Measurements from ENCODE around the gene MSX1. TPM values are rescaled to one million over a fixed set of nuclear protein-coding genes. Genes with fewer than 3 reads are reported as not detected.

MSX1 gene
- total RNA-seq, 4 donors from 2014 or later = 9.7 to 20.5 (median 14.2) TPM

- TF ChIP-seq, protein P1, sequence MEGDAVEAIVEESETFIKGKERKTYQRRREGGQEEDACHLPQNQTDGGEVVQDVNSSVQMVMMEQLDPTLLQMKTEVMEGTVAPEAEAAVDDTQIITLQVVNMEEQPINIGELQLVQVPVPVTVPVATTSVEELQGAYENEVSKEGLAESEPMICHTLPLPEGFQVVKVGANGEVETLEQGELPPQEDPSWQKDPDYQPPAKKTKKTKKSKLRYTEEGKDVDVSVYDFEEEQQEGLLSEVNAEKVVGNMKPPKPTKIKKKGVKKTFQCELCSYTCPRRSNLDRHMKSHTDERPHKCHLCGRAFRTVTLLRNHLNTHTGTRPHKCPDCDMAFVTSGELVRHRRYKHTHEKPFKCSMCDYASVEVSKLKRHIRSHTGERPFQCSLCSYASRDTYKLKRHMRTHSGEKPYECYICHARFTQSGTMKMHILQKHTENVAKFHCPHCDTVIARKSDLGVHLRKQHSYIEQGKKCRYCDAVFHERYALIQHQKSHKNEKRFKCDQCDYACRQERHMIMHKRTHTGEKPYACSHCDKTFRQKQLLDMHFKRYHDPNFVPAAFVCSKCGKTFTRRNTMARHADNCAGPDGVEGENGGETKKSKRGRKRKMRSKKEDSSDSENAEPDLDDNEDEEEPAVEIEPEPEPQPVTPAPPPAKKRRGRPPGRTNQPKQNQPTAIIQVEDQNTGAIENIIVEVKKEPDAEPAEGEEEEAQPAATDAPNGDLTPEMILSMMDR (IDR thresholded peaks at IDR 0.05) = no peak
- no peak for DNase-seq (ENCODE audit: low spot score)
- peak; percentile 34 for ATAC-seq (ENCODE audit: low FRiP score)
Observed at GRCh38 chr4:4867375-4868039, 8.0 kb downstream of the MSX1 start.

GRCh38 chr4:4868040-4868757 is 8.7 kb downstream of the MSX1 start:
- DNase-seq (ENCODE audit: low spot score) = no peak
- TF ChIP-seq, protein P1 (IDR thresholded peaks at IDR 0.05) = no peak
- ATAC-seq (ENCODE audit: low FRiP score) = no peak

DNA sequence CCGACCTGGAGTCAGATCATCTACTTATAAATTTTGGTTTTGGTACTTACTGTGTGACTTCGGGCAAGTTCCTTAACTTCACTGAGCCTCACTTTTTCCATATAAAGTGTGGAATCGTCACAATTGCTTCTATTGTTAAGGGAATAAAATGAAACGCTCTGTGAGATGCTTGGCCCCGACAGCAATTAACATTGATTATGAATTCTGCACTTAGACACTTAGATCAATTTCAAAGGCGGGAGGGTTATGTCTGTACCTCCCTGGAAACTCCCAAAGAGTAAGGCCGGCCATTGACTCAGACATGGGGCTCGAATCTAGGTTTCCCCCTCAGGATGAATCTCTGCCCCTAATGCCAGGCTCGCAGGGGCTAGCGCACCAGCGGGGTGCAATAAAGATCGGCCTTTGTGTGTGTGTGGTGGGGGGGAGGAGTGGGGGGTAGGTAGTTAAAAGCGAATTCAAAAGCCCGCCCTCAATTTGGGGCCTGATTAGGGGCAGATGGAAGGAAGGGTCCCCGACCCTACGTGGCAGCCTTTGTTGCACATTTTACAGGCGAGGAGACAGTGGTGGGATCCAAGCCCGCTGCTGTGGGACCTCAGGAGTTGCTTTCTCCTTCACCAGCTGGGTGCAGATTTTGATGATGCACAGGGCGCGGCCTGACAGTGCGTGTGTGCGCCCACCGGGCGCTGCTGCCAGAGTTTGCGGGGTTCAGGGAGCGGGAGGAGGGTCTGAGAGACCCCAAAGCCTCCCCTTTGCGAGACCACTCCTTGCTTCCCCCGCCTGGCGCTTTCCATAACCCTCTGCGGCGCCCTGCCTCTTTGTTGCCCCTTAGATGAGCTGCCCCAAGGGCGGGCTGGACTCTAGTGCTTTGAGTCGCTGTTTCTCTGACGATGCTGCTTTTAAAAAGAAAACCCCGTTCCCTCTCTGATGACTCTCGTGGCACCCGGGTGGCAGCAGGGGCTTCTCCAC is 9.6 kb downstream of the MSX1 start:
- DNase-seq (ENCODE audit: low spot score) (no peak), ATAC-seq (ENCODE audit: low FRiP score) (no peak)
- TF ChIP-seq, protein P1 (IDR thresholded peaks at IDR 0.05) = no peak

DNA sequence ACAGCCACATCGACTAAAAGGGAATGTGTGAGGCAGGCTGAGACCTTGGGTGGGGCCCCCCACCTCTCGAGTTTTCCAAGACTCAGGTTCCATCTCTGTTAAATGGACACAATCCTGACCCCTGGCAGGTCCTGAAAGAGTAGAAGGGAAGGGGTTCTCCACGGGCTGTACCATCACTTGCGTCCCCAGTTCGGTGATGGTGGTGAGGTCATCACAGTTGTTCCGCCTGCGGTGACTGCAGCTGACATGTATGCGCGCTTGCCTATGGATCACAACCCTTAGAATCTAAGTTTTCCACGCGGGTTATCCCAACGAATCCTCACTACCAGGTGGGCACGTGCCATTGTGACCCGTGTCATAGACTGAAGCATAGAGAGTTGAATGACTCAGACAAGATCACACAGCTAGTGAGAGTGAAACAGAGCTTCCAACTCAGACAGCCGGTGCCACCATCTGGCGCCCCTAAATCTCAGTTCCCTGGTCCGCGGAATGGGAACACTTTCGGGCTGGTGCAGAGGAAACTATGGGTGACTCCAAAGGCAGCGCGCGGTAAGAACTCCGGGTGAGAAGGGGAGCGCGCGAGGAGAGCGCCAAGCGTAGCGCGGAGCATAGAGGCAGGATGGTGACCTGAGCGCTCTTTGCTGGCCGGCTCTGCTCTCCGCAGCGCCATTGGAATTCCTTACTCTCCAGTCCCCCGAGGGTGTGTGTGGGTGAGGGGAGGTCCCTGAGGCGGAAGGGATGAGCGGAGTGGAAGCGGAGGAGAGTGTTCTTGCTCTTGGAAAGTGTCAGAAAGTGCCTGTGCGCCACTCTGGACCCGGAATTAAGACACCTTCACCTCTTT is 10.5 kb downstream of the MSX1 start:
- TF ChIP-seq, protein P1 (IDR thresholded peaks at IDR 0.05) = no peak
- ATAC-seq (ENCODE audit: low FRiP score) (no peak), DNase-seq (ENCODE audit: low spot score) (no peak)

DNA sequence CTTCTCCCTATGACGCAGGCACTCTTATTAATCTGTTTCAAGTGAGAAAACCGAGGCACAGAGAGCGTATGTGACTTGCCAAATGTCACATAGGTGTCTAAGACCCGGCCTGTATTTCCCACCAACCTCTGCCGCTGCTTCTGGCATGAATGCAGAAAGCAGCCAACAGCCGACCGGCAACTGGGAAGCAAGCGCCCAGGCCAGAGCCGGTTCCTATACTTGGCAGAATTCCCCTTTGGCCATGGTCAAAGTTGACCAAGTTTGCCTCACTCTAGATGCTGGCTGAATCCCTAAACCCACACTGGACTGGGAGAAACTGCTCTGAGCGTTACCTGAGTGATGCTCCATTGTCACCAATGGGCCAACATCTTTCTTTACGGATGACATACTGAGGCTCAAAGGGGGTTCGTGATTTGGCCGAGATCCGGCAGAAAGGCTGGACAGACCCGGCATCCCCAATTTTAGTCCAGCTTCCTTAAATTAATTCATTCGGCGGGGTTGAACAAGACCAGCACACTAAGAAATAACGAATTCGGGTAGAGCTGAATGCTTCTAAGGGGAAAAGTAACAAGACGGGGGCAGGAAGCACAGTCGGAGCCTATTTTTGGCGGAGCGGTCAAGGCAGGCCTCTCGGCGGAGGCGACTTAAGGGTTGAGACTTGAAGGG is 11.2 kb downstream of the MSX1 start:
- TF ChIP-seq, protein P1 (IDR thresholded peaks at IDR 0.05) = no peak
- no peak for ATAC-seq (ENCODE audit: low FRiP score)
- no peak for DNase-seq (ENCODE audit: low spot score)

GRCh38 chr4:4871242-4871572 is 11.7 kb downstream of the MSX1 start:
- no peak for DNase-seq (ENCODE audit: low spot score)
- no peak for ATAC-seq (ENCODE audit: low FRiP score)
- TF ChIP-seq, protein P1 (IDR thresholded peaks at IDR 0.05) = no peak

All from omental fat pad (tissue), 4 donors.